ENCODE results near the gene ST7. TPM values are rescaled to one million over a fixed set of nuclear protein-coding genes. Genes with fewer than 3 reads are reported as not detected.

Gene ST7
- total RNA-seq, 4 donors from 2014 or later = 23.7 to 29.5 (median 25.5) TPM

GRCh38 chr7:117032810-117033209 is 79.5 kb downstream of the ST7 start:
- ATAC-seq (ENCODE audit: low FRiP score) (no peak), DNase-seq (ENCODE audit: low spot score) (no peak)
- no peak for TF ChIP-seq CTCF (IDR thresholded peaks at IDR 0.05)

- DNase-seq (ENCODE audit: low spot score) = no peak
- no peak for TF ChIP-seq CTCF (IDR thresholded peaks at IDR 0.05)
- no peak for ATAC-seq (ENCODE audit: low FRiP score)
Observed at GRCh38 chr7:117034851-117035464, 81.7 kb downstream of the ST7 start.

GRCh38 chr7:117035465-117035862 is 82.2 kb downstream of the ST7 start:
- ATAC-seq (ENCODE audit: low FRiP score) (no peak), DNase-seq (ENCODE audit: low spot score) (no peak)
- no peak for TF ChIP-seq CTCF (IDR thresholded peaks at IDR 0.05)

- no peak for TF ChIP-seq CTCF (IDR thresholded peaks at IDR 0.05)
- DNase-seq (ENCODE audit: low spot score) (no peak), ATAC-seq (ENCODE audit: low FRiP score) (no peak)
Observed at GRCh38 chr7:117036053-117036669, 82.9 kb downstream of the ST7 start.

- ATAC-seq (ENCODE audit: low FRiP score) (no peak), DNase-seq (ENCODE audit: low spot score) (no peak)
- no peak for TF ChIP-seq CTCF (IDR thresholded peaks at IDR 0.05)
Observed at GRCh38 chr7:117036836-117037235, 83.5 kb downstream of the ST7 start.

GRCh38 chr7:117038408-117038807 is 85.1 kb downstream of the ST7 start:
- no peak for ATAC-seq (ENCODE audit: low FRiP score)
- no peak for DNase-seq (ENCODE audit: low spot score)
- TF ChIP-seq CTCF (IDR thresholded peaks at IDR 0.05) = no peak

- DNase-seq (ENCODE audit: low spot score) = no peak
- TF ChIP-seq CTCF (IDR thresholded peaks at IDR 0.05) = no peak
- no peak for ATAC-seq (ENCODE audit: low FRiP score)
Observed at GRCh38 chr7:117041007-117041406, 87.7 kb downstream of the ST7 start.

All from omental fat pad (tissue), 4 donors.